MCF 10A (cell line): Measurements from ENCODE around the gene NPW. TPM values are rescaled to one million over a fixed set of nuclear protein-coding genes. Genes with fewer than 3 reads are reported as not detected.

Experiments used
- BruUV-seq: library from RNA; stranded (reverse); fragments of 400-500 nt; replicated peaks from 2 replicates; lab custom pipeline; 2021; lab: Mats Ljungman, UMichigan
- CTCF ChIA-PET: fragments of 300-600 bp; sonication (Branson Sonifier 250); formaldehyde crosslinking; extraction: SDS; loops from one replicate; lab custom pipeline; 2021; ENCODE audit warnings: antibody characterized with exemption, inconsistent platforms; lab: Yijun Ruan, JAX
- POLR2A ChIA-PET: fragments of 300-600, 350-650 bp; sonication (Branson Sonifier 250); formaldehyde crosslinking; extraction: SDS; loops from one replicate; lab custom pipeline; 2020; ENCODE audit warnings: antibody characterized with exemption, inconsistent platforms; lab: Yijun Ruan, JAX
- DNase-seq: peaks from one replicate; pipeline ENCODE4 v3.0.0-alpha.2; 2018; ENCODE audit not compliant: unreplicated experiment
- H3K27ac Mint-ChIP-seq: one replicate; pipeline ENCODE4 v1.8.0; 2022; ENCODE audit warnings: mild to moderate bottlenecking, low read depth, mixed read lengths; ENCODE audit not compliant: unreplicated experiment
- H3K27me3 Mint-ChIP-seq: one replicate; pipeline ENCODE4 v1.8.0; 2022; ENCODE audit warnings: mixed read lengths; ENCODE audit not compliant: insufficient read depth, unreplicated experiment
- H3K36me3 Mint-ChIP-seq: one replicate; pipeline ENCODE4 v1.8.0; 2022; ENCODE audit warnings: mild to moderate bottlenecking, moderate library complexity, mixed read lengths; ENCODE audit not compliant: insufficient read depth, unreplicated experiment
- H3K4me1 Mint-ChIP-seq: one replicate; pipeline ENCODE4 v1.8.0; 2022; ENCODE audit warnings: mixed read lengths; ENCODE audit not compliant: insufficient read depth, unreplicated experiment
- H3K4me3 Mint-ChIP-seq: one replicate; pipeline ENCODE4 v1.8.0; 2022; ENCODE audit warnings: mild to moderate bottlenecking, moderate library complexity, mixed read lengths; ENCODE audit not compliant: unreplicated experiment
- H3K9me3 Mint-ChIP-seq: one replicate; pipeline ENCODE4 v1.8.0; 2022; ENCODE audit warnings: mixed read lengths; ENCODE audit not compliant: unreplicated experiment
- CTCF ChIP-seq: fragments of 200-600 bp; IDR thresholded peaks from one replicate; pipeline ENCODE4 v1.8.0; 2022; ENCODE audit warnings: antibody characterized with exemption, mild to moderate bottlenecking; ENCODE audit not compliant: unreplicated experiment
- intact Hi-C: fragments of 100-400 bp; cut with micrococcal nuclease; formaldehyde crosslinking; loops from 2 replicates; pipeline ENCODE4 v1.14.1; 2022
- total RNA-seq: library from RNA; stranded (reverse); gene quantifications from 2 replicates; pipeline ENCODE4 v1.2.3, GENCODE V29; 2022

NPW gene
- total RNA-seq, 1 experiment from 2014 or later, result 4.9 TPM

- TF ChIP-seq CTCF, result no peak
- no TSS peak for BruUV-seq
- Mint-ChIP-seq H3K27ac (peak within 1 kb of the TSS; percentile 35), H3K4me1 (peaks cover 12% of the 10 kb centered on the region), H3K36me3 (peaks cover 27% of the 10 kb centered on the region), H3K4me3 (peak within 1 kb of the TSS; percentile 49), H3K9me3 (no peaks in the 10 kb centered on the region), H3K27me3 (no peaks in the 10 kb centered on the region)
- intact Hi-C loops, result no loop called here
- no peak for DNase-seq
- CTCF ChIA-PET, result interaction anchor here (0.7 kb wide), 1 partner anchor 163 kb away, joined by 4 read pairs; no protein-coding TSS in a partner anchor
- POLR2A ChIA-PET, result interaction anchor here (0.6 to 2.0 kb wide), 4 partner anchors 11 to 25 kb away, joined by 3 to 7 read pairs (median 3); partner anchors contain the start of gene RPS2
These were observed 30.1 kb upstream of the NPW start, which contains the start of gene SYNGR3 for GRCh38 chr16:1989209-1990100. Gene SYNGR3, plus strand, starts transcription at chr16:1989970. Its CDS starts 133 bp downstream, at chr16:1990103.

GRCh38 chr16:1990101-1990350, 29.6 kb upstream of the NPW start:
- intact Hi-C loops, result no loop called here
- H3K36me3 Mint-ChIP-seq, result peaks cover 29% of the 10 kb centered on the region
- no peaks in the 10 kb centered on the region for H3K9me3 Mint-ChIP-seq
- POLR2A ChIA-PET, result interaction anchor here (2.0 kb wide), 1 partner anchor 18 kb away, joined by 7 read pairs; no protein-coding TSS in a partner anchor
- CTCF ChIA-PET, result interaction anchor here (1.1 kb wide), 1 partner anchor 561 kb away, joined by 3 read pairs; no protein-coding TSS in a partner anchor
- H3K4me3 Mint-ChIP-seq, result no peak overlapping the region
- no peak for DNase-seq
- H3K27ac Mint-ChIP-seq, result no peak overlapping the region
- TF ChIP-seq CTCF, result no peak
- H3K4me1 Mint-ChIP-seq, result peaks cover 12% of the 10 kb centered on the region
- H3K27me3 Mint-ChIP-seq, result no peaks in the 10 kb centered on the region
- no TSS peak for BruUV-seq

GRCh38 chr16:1990351-1991134, 29.0 kb upstream of the NPW start:
- H3K9me3 Mint-ChIP-seq, result no peaks in the 10 kb centered on the region
- no peaks in the 10 kb centered on the region for H3K27me3 Mint-ChIP-seq
- ChIA-PET POLR2A (interaction anchor here (0.7 kb wide), 2 partner anchors 11 to 48 kb away, joined by 3 to 4 read pairs; no protein-coding TSS in a partner anchor), CTCF (interaction anchor here (1.1 kb wide), 1 partner anchor 562 kb away, joined by 3 read pairs; no protein-coding TSS in a partner anchor)
- BruUV-seq, result no TSS peak
- no peak for DNase-seq
- no peak overlapping the region for H3K27ac Mint-ChIP-seq
- H3K4me3 Mint-ChIP-seq, result no peak overlapping the region
- peaks cover 17% of the 10 kb centered on the region for H3K4me1 Mint-ChIP-seq
- TF ChIP-seq CTCF, result no peak
- intact Hi-C loops, result no loop called here
- H3K36me3 Mint-ChIP-seq, result peaks cover 34% of the 10 kb centered on the region
